Spleen (tissue), 11 donors: ENCODE measurements around the gene SLC24A3. TPM values are rescaled to one million over a fixed set of nuclear protein-coding genes. Genes with fewer than 3 reads are reported as not detected.

ENCODE experiments used
- DNase-seq: peaks from one replicate; pipeline ENCODE4 v3.0.0-alpha.2; 2020
- H3K27ac ChIP-seq, 8 donors: fragments of 200-600 bp; sonication (generic) in 7 of 8; 1 replicate in 4 of 8; 2 replicates in 4 of 8; pipeline versions ENCODE4 v1.5.0 to v1.8.0; 2016 to 2021; ENCODE audit warnings: inconsistent platforms in 4 of 8, mild to moderate bottlenecking in 4 of 8, moderate library complexity in 1 of 8
- H3K27me3 ChIP-seq, 7 donors: fragments of 200-600 bp; sonication (generic) in 6 of 7; replicated peaks in 1 of 7; 1 replicate in 4 of 7; 2 replicates in 3 of 7; pipeline versions ENCODE4 v1.5.0 to v1.8.0; 2016 to 2021; ENCODE audit warnings: inconsistent platforms in 3 of 7, mild to moderate bottlenecking in 1 of 7
- H3K36me3 ChIP-seq, 6 donors: fragments of 200-600 bp; sonication (generic) in 5 of 6; 1 replicate in 4 of 6; 2 replicates in 2 of 6; pipeline versions ENCODE4 v1.5.0 to v1.8.0; 2016 to 2021; ENCODE audit warnings: inconsistent platforms in 2 of 6
- H3K4me1 ChIP-seq, 6 donors: fragments of 200-600 bp; sonication (generic) in 5 of 6; 1 replicate in 3 of 6; 2 replicates in 3 of 6; pipeline versions ENCODE4 v1.5.0 to v1.8.0; 2016 to 2021; ENCODE audit warnings: inconsistent platforms in 3 of 6
- H3K4me3 ChIP-seq, 8 donors: fragments of 200-600 bp; sonication (generic) in 7 of 8; 1 replicate in 4 of 8; 2 replicates in 4 of 8; pipeline versions ENCODE4 v1.5.0 to v1.8.0; 2016 to 2021; ENCODE audit warnings: inconsistent platforms in 4 of 8, mild to moderate bottlenecking in 4 of 8, moderate library complexity in 2 of 8
- H3K9me3 ChIP-seq, 8 donors: fragments of 200-600 bp; sonication (generic) in 7 of 8; 1 replicate in 4 of 8; 2 replicates in 4 of 8; pipeline versions ENCODE4 v1.5.0 to v1.8.0; 2016 to 2021; ENCODE audit warnings: inconsistent platforms in 4 of 8
- CTCF ChIP-seq, 11 experiments: fragments of 200-600 bp in 7 of 11; fragments of 450-650 bp in 4 of 11; sonication (generic) in 4 of 11; IDR thresholded peaks in 8 of 11; conservative IDR thresholded peaks in 3 of 11; 1 replicate in 7 of 11; 2 replicates in 4 of 11; pipeline versions ENCODE4 v1.4.0 to v1.8.0; 2016 to 2021; ENCODE audit warnings: antibody characterized with exemption in 11 of 11, inconsistent platforms in 4 of 11, mild to moderate bottlenecking in 1 of 11
- POLR2A ChIP-seq, 3 donors: fragments of 450-650 bp; IDR thresholded peaks; one replicate each; pipeline ENCODE4 v1.5.1; 2017; ENCODE audit warnings: antibody characterized with exemption in 3 of 3, mild to moderate bottlenecking in 1 of 3
- POLR2AphosphoS5 ChIP-seq, 3 donors: sonication (generic); formaldehyde crosslinking; IDR thresholded peaks; one replicate each; pipeline ENCODE4 v1.5.1; 2017; ENCODE audit warnings: antibody characterized with exemption in 3 of 3
- WGBS, 5 donors: extraction: QIAGEN DNeasy Blood & Tissue Kit in 3 of 5; methylation state at CpG; one replicate each; pipeline versions ENCODE4 v1.1.5 to v1.1.7; 2013 to 2018; 5-methylcytosine and 5-hydroxymethylcytosine counted together
- intact Hi-C: fragments of 100-400 bp; cut with DNase I; formaldehyde crosslinking; loops from one replicate; pipeline ENCODE4 v1.15.0; 2023; ENCODE audit warnings: low total_unique reads
- polyA plus RNA-seq, 3 donors: library from polyadenylated mRNA; stranded (reverse); fragments of 200-250 nt; gene quantifications; one replicate each; pipeline ENCODE4 v1.2.1, GENCODE V29; 2013
- total RNA-seq, 7 donors: library from RNA; depleted of rRNA in 3 of 7; stranded (reverse); fragments of >200 nt in 3 of 7; fragmentation: NEBNext Ultra II Directional in 4 of 7; extraction: Animal tissue kit (Norgen Biotek cat#: 25700) in 4 of 7; gene quantifications; one replicate each; pipeline versions ENCODE4 v1.1.0 to v1.2.1, GENCODE V29; 2016 to 2021
- donor health status: healthy with polysubstance abuse.
- donor health status: DM: no; HTN: no; CAD: no; lungs with moderate emphysema.
- donor health status: DM: no; HTN: no; CAD: no.
- donor health status: Bipolar disorder and iron deficiency.
- donor health status: healthy.
- donor health status: DM: no; HTN: no; CAD: no.
- donor health status: DM: yes; HTN: yes; CAD: no.

The SLC24A3 gene
- total and polyA plus RNA-seq, 10 donors, result 0.37 to 3.9 (median 2.6) TPM

- peaks cover 0 to 1% (median 0%) of the 10 kb centered on the region in 8 donors for H3K9me3 ChIP-seq
- 17 to 58% (median 46%) methylated on average over 6 to 7 of the region's 7 CpGs for WGBS, 5 donors
- no peaks in the 10 kb centered on the region for H3K36me3 ChIP-seq
- TF ChIP-seq POLR2A (IDR thresholded peaks at IDR 0.05) (no peak), POLR2AphosphoS5 (IDR thresholded peaks at IDR 0.05) (no peak), CTCF (IDR thresholded peaks at IDR 0.05 in 8 of 11, conservative IDR thresholded peaks at IDR 0.05 in 3 of 11) (no peak)
- no peak overlapping the region for H3K27ac ChIP-seq
- no peak for DNase-seq
- H3K4me1 ChIP-seq, result no peaks in the 10 kb centered on the region
- intact Hi-C loops, result no loop called here
- no peak overlapping the region for H3K4me3 ChIP-seq
- H3K27me3 ChIP-seq, result no peaks in the 10 kb centered on the region
Measured at GRCh38 chr20:19540392-19540791, 327.9 kb downstream of the SLC24A3 start.

GRCh38 chr20:19543101-19543500, 330.7 kb downstream of the SLC24A3 start:
- TF ChIP-seq POLR2A (IDR thresholded peaks at IDR 0.05), result no peak
- TF ChIP-seq CTCF (IDR thresholded peaks at IDR 0.05 in 8 of 11, conservative IDR thresholded peaks at IDR 0.05 in 3 of 11), result no peak
- TF ChIP-seq POLR2AphosphoS5 (IDR thresholded peaks at IDR 0.05), result no peak
- DNase-seq, result no peak

GRCh38 chr20:19544684-19545083, 332.2 kb downstream of the SLC24A3 start:
- Histone ChIP-seq H3K27me3 (no peaks in the 10 kb centered on the region), H3K4me3 (no peak overlapping the region), H3K9me3 (no peaks in the 10 kb centered on the region), H3K36me3 (no peaks in the 10 kb centered on the region), H3K4me1 (no peaks in the 10 kb centered on the region), H3K27ac (no peak overlapping the region)
- intact Hi-C loops, result no loop called here
- no peak for DNase-seq
- no peak for TF ChIP-seq CTCF (IDR thresholded peaks at IDR 0.05 in 8 of 11, conservative IDR thresholded peaks at IDR 0.05 in 3 of 11)
- no peak for TF ChIP-seq POLR2A (IDR thresholded peaks at IDR 0.05)
- no peak for TF ChIP-seq POLR2AphosphoS5 (IDR thresholded peaks at IDR 0.05)
- 80 to 90% (median 86%) methylated on average over 7 of the region's 7 CpGs for WGBS, 5 donors

More at GRCh38 chr20:19543101-19543500, 330.7 kb downstream of the SLC24A3 start:
- H3K4me3 ChIP-seq, result no peak overlapping the region
- H3K9me3 ChIP-seq, result no peaks in the 10 kb centered on the region
- no peaks in the 10 kb centered on the region for H3K36me3 ChIP-seq
- no peaks in the 10 kb centered on the region for H3K4me1 ChIP-seq
- no peaks in the 10 kb centered on the region for H3K27me3 ChIP-seq
- no peak overlapping the region for H3K27ac ChIP-seq
- intact Hi-C loops, result no loop called here
- 57 to 82% (median 68%) methylated on average over 6 of the region's 6 CpGs for WGBS, 5 donors

- WGBS, 5 donors, result 83 to 94% (median 86%) methylated on average over 2 of the region's 2 CpGs
- H3K4me3 ChIP-seq, result no peak overlapping the region
- H3K27ac ChIP-seq, result no peak overlapping the region
- DNase-seq, result no peak
- no peaks in the 10 kb centered on the region for H3K9me3 ChIP-seq
- H3K4me1 ChIP-seq, result no peaks in the 10 kb centered on the region
- TF ChIP-seq CTCF (IDR thresholded peaks at IDR 0.05 in 8 of 11, conservative IDR thresholded peaks at IDR 0.05 in 3 of 11) (no peak), POLR2AphosphoS5 (IDR thresholded peaks at IDR 0.05) (no peak), POLR2A (IDR thresholded peaks at IDR 0.05) (no peak)
- H3K36me3 ChIP-seq, result no peaks in the 10 kb centered on the region
- no peaks in the 10 kb centered on the region for H3K27me3 ChIP-seq
- intact Hi-C loops, result no loop called here
Measured at GRCh38 chr20:19546648-19547047, 334.2 kb downstream of the SLC24A3 start.
